Measurements from ENCODE around the gene SLC17A3. TPM values are rescaled to one million over a fixed set of nuclear protein-coding genes. Genes with fewer than 3 reads are reported as not detected.

Gene SLC17A3
- total RNA-seq: 1 to 10 TPM in 1 of 5 donors, under 1 TPM in 3, not detected in 1; 0.38 to 1.0 (median 0.67) TPM
- 0.70 TPM for total RNA-seq (2013)
- total RNA-seq: 0 to 1.4 (median 0.13) reads per million in 29 experiments

GRCh38 chr6:25874118-25874517 is at the start of gene SLC17A3:
Gene SLC17A3, minus strand, starts transcription at chr6:25874243. Its CDS starts 5,856 bp downstream, at chr6:25868387.
- ATAC-seq (replicated peaks in 1 of 4) (no peak), DNase-seq (no peak)
- CTCF ChIA-PET: no interaction called here
- peak within 1 kb of the TSS; percentile 46 for H3K27ac ChIP-seq (ENCODE audit: low read length)
- no peaks in the 10 kb centered on the region for H3K27me3 ChIP-seq (replicated peaks in 1 of 2; ENCODE audit: control insufficient read depth in 2 of 2, extremely low read depth in 1 of 2, insufficient read depth in 2 of 2, low read length in 1 of 2)
- H3K9me3 ChIP-seq: no peaks in the 10 kb centered on the region
- POLR2A ChIA-PET: no interaction called here
- H3K27ac Mint-ChIP-seq: peak within 1 kb of the TSS in 1 of 2 donors; percentile 3
- H3K4me3 Mint-ChIP-seq: no peak within 1 kb of the TSS
- peaks cover 6 to 12% of the 10 kb centered on the region in 2 experiments for H3K4me1 ChIP-seq (ENCODE audit: control insufficient read depth in 1 of 2, extremely low read depth in 1 of 2, insufficient read depth in 2 of 2, low read length in 2 of 2)
- no peaks in the 10 kb centered on the region for H3K36me3 Mint-ChIP-seq
- WGBS (ENCODE audit: insufficient coverage): 75% methylated on average over 1 of the region's 3 CpGs
- H3K4me1 Mint-ChIP-seq: peaks cover 22 to 39% (median 31%) of the 10 kb centered on the region in 3 donors
- no peaks in the 10 kb centered on the region for H3K36me3 ChIP-seq (ENCODE audit: control insufficient read depth in 2 of 2, extremely low read depth in 1 of 2, insufficient read depth in 1 of 2, low read length in 1 of 2)
- no peak within 1 kb of the TSS for H3K4me3 ChIP-seq (ENCODE audit: control insufficient read depth in 1 of 2, extremely low read depth in 1 of 2, low read length in 1 of 2)
- H3K27me3 Mint-ChIP-seq: no peaks in the 10 kb centered on the region
- H3K9me3 Mint-ChIP-seq: no peaks in the 10 kb centered on the region

- DNase-seq: no peak
- no peaks in the 10 kb centered on the region for H3K36me3 Mint-ChIP-seq
- peaks cover 0 to 3% of the 10 kb centered on the region in 2 donors for H3K27me3 Mint-ChIP-seq
- H3K4me1 Mint-ChIP-seq: no peaks in the 10 kb centered on the region
- CTCF ChIA-PET: no interaction called here
- no peaks in the 10 kb centered on the region for H3K9me3 ChIP-seq
- H3K36me3 ChIP-seq (ENCODE audit: control insufficient read depth in 2 of 2, extremely low read depth in 1 of 2, insufficient read depth in 1 of 2, low read length in 1 of 2): no peaks in the 10 kb centered on the region
- H3K4me1 ChIP-seq (ENCODE audit: control insufficient read depth in 1 of 2, extremely low read depth in 1 of 2, insufficient read depth in 2 of 2, low read length in 2 of 2): no peaks in the 10 kb centered on the region
- H3K27ac Mint-ChIP-seq: no peak overlapping the region
- no peak overlapping the region for H3K4me3 ChIP-seq (ENCODE audit: control insufficient read depth in 1 of 2, extremely low read depth in 1 of 2, low read length in 1 of 2)
- ATAC-seq (replicated peaks in 1 of 4): no peak
- POLR2A ChIA-PET: no interaction called here
- no peak overlapping the region for H3K4me3 Mint-ChIP-seq
- H3K27me3 ChIP-seq (replicated peaks in 1 of 2; ENCODE audit: control insufficient read depth in 2 of 2, extremely low read depth in 1 of 2, insufficient read depth in 2 of 2, low read length in 1 of 2): no peaks in the 10 kb centered on the region
- no peaks in the 10 kb centered on the region for H3K9me3 Mint-ChIP-seq
- WGBS (ENCODE audit: insufficient coverage): 100% methylated on average over 1 of the region's 2 CpGs
- no peak overlapping the region for H3K27ac ChIP-seq (ENCODE audit: low read length)
These were observed 48.3 kb upstream of the SLC17A3 start for GRCh38 chr6:25922301-25922700.

GRCh38 chr6:25921525-25922203 is 47.6 kb upstream of the SLC17A3 start:
- Mint-ChIP-seq H3K4me1 (no peaks in the 10 kb centered on the region), H3K9me3 (no peaks in the 10 kb centered on the region), H3K27ac (no peak overlapping the region), H3K27me3 (peaks cover 1 to 3% of the 10 kb centered on the region in 2 donors), H3K36me3 (no peaks in the 10 kb centered on the region), H3K4me3 (no peak overlapping the region)
- Histone ChIP-seq H3K4me3 (ENCODE audit: control insufficient read depth in 1 of 2, extremely low read depth in 1 of 2, low read length in 1 of 2) (no peak overlapping the region), H3K27ac (ENCODE audit: low read length) (no peak overlapping the region), H3K36me3 (ENCODE audit: control insufficient read depth in 2 of 2, extremely low read depth in 1 of 2, insufficient read depth in 1 of 2, low read length in 1 of 2) (no peaks in the 10 kb centered on the region), H3K4me1 (ENCODE audit: control insufficient read depth in 1 of 2, extremely low read depth in 1 of 2, insufficient read depth in 2 of 2, low read length in 2 of 2) (no peaks in the 10 kb centered on the region), H3K9me3 (no peaks in the 10 kb centered on the region), H3K27me3 (replicated peaks in 1 of 2; ENCODE audit: control insufficient read depth in 2 of 2, extremely low read depth in 1 of 2, insufficient read depth in 2 of 2, low read length in 1 of 2) (no peaks in the 10 kb centered on the region)
- DNase-seq: no peak
- no peak for ATAC-seq (replicated peaks in 1 of 4)
- ChIA-PET POLR2A (interaction anchor here in 1 of 2 donors (0.5 kb wide), 1 partner anchor 264 kb away, joined by 6 read pairs; no protein-coding TSS in a partner anchor), CTCF (no interaction called here)

GRCh38 chr6:25919657-25920056 is 45.6 kb upstream of the SLC17A3 start:
- ChIA-PET POLR2A (interaction anchor here in 1 of 2 donors (0.5 kb wide), 1 partner anchor 98 kb away, joined by 5 read pairs; a partner anchor contains a TSS), CTCF (interaction anchor here (0.6 to 1.0 kb wide), 2 partner anchors 51 to 281 kb away, joined by 4 to 10 read pairs; no protein-coding TSS in a partner anchor)
- H3K36me3 ChIP-seq (ENCODE audit: control insufficient read depth in 2 of 2, extremely low read depth in 1 of 2, insufficient read depth in 1 of 2, low read length in 1 of 2): no peaks in the 10 kb centered on the region
- Mint-ChIP-seq H3K9me3 (no peaks in the 10 kb centered on the region), H3K4me1 (no peaks in the 10 kb centered on the region), H3K36me3 (no peaks in the 10 kb centered on the region), H3K27me3 (peaks cover 3 to 6% of the 10 kb centered on the region in 2 donors), H3K4me3 (no peak overlapping the region), H3K27ac (no peak overlapping the region)
- no peaks in the 10 kb centered on the region for H3K27me3 ChIP-seq (replicated peaks in 1 of 2; ENCODE audit: control insufficient read depth in 2 of 2, extremely low read depth in 1 of 2, insufficient read depth in 2 of 2, low read length in 1 of 2)
- ATAC-seq (replicated peaks in 1 of 4) (no peak), DNase-seq (no peak)
- no peak overlapping the region for H3K4me3 ChIP-seq (ENCODE audit: control insufficient read depth in 1 of 2, extremely low read depth in 1 of 2, low read length in 1 of 2)
- no peaks in the 10 kb centered on the region for H3K4me1 ChIP-seq (ENCODE audit: control insufficient read depth in 1 of 2, extremely low read depth in 1 of 2, insufficient read depth in 2 of 2, low read length in 2 of 2)
- WGBS (ENCODE audit: insufficient coverage): 58% methylated on average over 2 of the region's 5 CpGs
- no peak overlapping the region for H3K27ac ChIP-seq (ENCODE audit: low read length)
- H3K9me3 ChIP-seq: no peaks in the 10 kb centered on the region

GRCh38 chr6:25918083-25918683 is 44.1 kb upstream of the SLC17A3 start:
- CTCF ChIA-PET: interaction anchor here in 1 of 2 donors (0.5 kb wide), 1 partner anchor 168 kb away, joined by 3 read pairs; no protein-coding TSS in a partner anchor

GRCh38 chr6:25916789-25917490 is 42.9 kb upstream of the SLC17A3 start:
- H3K27me3 Mint-ChIP-seq: peaks cover 0 to 6% of the 10 kb centered on the region in 2 donors
- ChIA-PET CTCF (no interaction called here), POLR2A (interaction anchor here in 1 of 2 donors (0.5 kb wide), 1 partner anchor 31 kb away, joined by 3 read pairs; no protein-coding TSS in a partner anchor)
- Histone ChIP-seq H3K27ac (ENCODE audit: low read length) (no peak overlapping the region), H3K4me3 (ENCODE audit: control insufficient read depth in 1 of 2, extremely low read depth in 1 of 2, low read length in 1 of 2) (no peak overlapping the region), H3K27me3 (replicated peaks in 1 of 2; ENCODE audit: control insufficient read depth in 2 of 2, extremely low read depth in 1 of 2, insufficient read depth in 2 of 2, low read length in 1 of 2) (no peaks in the 10 kb centered on the region), H3K36me3 (ENCODE audit: control insufficient read depth in 2 of 2, extremely low read depth in 1 of 2, insufficient read depth in 1 of 2, low read length in 1 of 2) (no peaks in the 10 kb centered on the region), H3K4me1 (ENCODE audit: control insufficient read depth in 1 of 2, extremely low read depth in 1 of 2, insufficient read depth in 2 of 2, low read length in 2 of 2) (no peaks in the 10 kb centered on the region), H3K9me3 (no peaks in the 10 kb centered on the region)
- no peak for DNase-seq
- H3K36me3 Mint-ChIP-seq: no peaks in the 10 kb centered on the region
- H3K4me1 Mint-ChIP-seq: no peaks in the 10 kb centered on the region
- WGBS (ENCODE audit: insufficient coverage): 96% methylated on average over 2 of the region's 7 CpGs
- ATAC-seq (replicated peaks in 1 of 4): no peak
- no peaks in the 10 kb centered on the region for H3K9me3 Mint-ChIP-seq
- H3K27ac Mint-ChIP-seq: no peak overlapping the region
- H3K4me3 Mint-ChIP-seq: no peak overlapping the region

More at GRCh38 chr6:25918083-25918683, 44.1 kb upstream of the SLC17A3 start:
- no peak overlapping the region for H3K27ac ChIP-seq (ENCODE audit: low read length)
- no peaks in the 10 kb centered on the region for H3K4me1 ChIP-seq (ENCODE audit: control insufficient read depth in 1 of 2, extremely low read depth in 1 of 2, insufficient read depth in 2 of 2, low read length in 2 of 2)
- Mint-ChIP-seq H3K4me3 (no peak overlapping the region), H3K36me3 (no peaks in the 10 kb centered on the region), H3K27ac (no peak overlapping the region), H3K27me3 (peaks cover 0 to 6% of the 10 kb centered on the region in 2 donors), H3K9me3 (no peaks in the 10 kb centered on the region), H3K4me1 (no peaks in the 10 kb centered on the region)
- DNase-seq (no peak), ATAC-seq (replicated peaks in 1 of 4) (no peak)
- POLR2A ChIA-PET: no interaction called here
- no peaks in the 10 kb centered on the region for H3K27me3 ChIP-seq (replicated peaks in 1 of 2; ENCODE audit: control insufficient read depth in 2 of 2, extremely low read depth in 1 of 2, insufficient read depth in 2 of 2, low read length in 1 of 2)
- H3K36me3 ChIP-seq (ENCODE audit: control insufficient read depth in 2 of 2, extremely low read depth in 1 of 2, insufficient read depth in 1 of 2, low read length in 1 of 2): no peaks in the 10 kb centered on the region
- H3K4me3 ChIP-seq (ENCODE audit: control insufficient read depth in 1 of 2, extremely low read depth in 1 of 2, low read length in 1 of 2): no peak overlapping the region
- H3K9me3 ChIP-seq: no peaks in the 10 kb centered on the region
- WGBS (ENCODE audit: insufficient coverage): no CpG with 5 or more reads among the region's 5 CpGs
